Measurements from ENCODE around the gene GRB2. TPM values are rescaled to one million over a fixed set of nuclear protein-coding genes. Genes with fewer than 3 reads are reported as not detected.
A peak's percentile ranks its signal among the peaks of the same experiment; 100 is the strongest.

Gene GRB2
- total and polyA plus RNA-seq, 10 of the 15 experiments (the other 5 are each of a cell fraction or from before 2014, with no cell fraction given): 113 to 268 (median 158) TPM

GRCh38 chr17:75367312-75367711, 38.2 kb downstream of the GRB2 start:
- Histone ChIP-seq H3K4me2 (ENCODE audit: control insufficient read depth, insufficient read depth) (no peak overlapping the region), H3K79me2 (ENCODE audit: control insufficient read depth, insufficient read depth, low read length) (peaks cover 98% of the 10 kb centered on the region), H3K4me3 (no peak overlapping the region), H4K20me1 (ENCODE audit: control insufficient read depth, insufficient read depth) (peaks cover 11% of the 10 kb centered on the region), H2AFZ (ENCODE audit: control insufficient read depth, low read depth, low read length) (no peak overlapping the region), H3K9ac (ENCODE audit: control insufficient read depth, insufficient read depth, low read length) (no peak overlapping the region), H3K4me1 (ENCODE audit: control insufficient read depth, insufficient read depth, low read length) (peaks cover 55% of the 10 kb centered on the region), H3K36me3 (ENCODE audit: control insufficient read depth in 2 of 2, insufficient read depth in 2 of 2, low read length in 1 of 2) (peaks cover 0 to 10% of the 10 kb centered on the region in 2 experiments; a peak in 2 of 4 replicates), H3K27ac (ENCODE audit: control insufficient read depth, insufficient read depth) (no peak overlapping the region), H3K27me3 (replicated peaks in 1 of 2; ENCODE audit: control insufficient read depth in 2 of 2, insufficient read depth in 2 of 2, low read length in 1 of 2) (no peaks in the 10 kb centered on the region), H3K9me3 (replicated peaks; ENCODE audit: control insufficient read depth, insufficient read depth, low read length) (no peaks in the 10 kb centered on the region)
- FAIRE-seq (no peak), ATAC-seq (peak; percentile 8; the same call in 1 of the 3 replicates), DNase-seq (ENCODE audit: low read depth, low spot score) (no peak)
- SMC1A ChIA-PET (ENCODE audit: uncharacterized antibody, unreplicated experiment): interaction anchor here (1.3 to 9.8 kb wide), 8 partner anchors 14 to 78 kb away, joined by 3 to 125 read pairs (median 11); partner anchors contain the start of gene SLC25A19
- POLR2A ChIA-PET: interaction anchor here (0.7 to 4.7 kb wide), 6 partner anchors 11 to 162 kb away, joined by 3 to 25 read pairs (median 8); partner anchors contain the start of gene NUP85
- no TSS peak for BruUV-seq (replicated peaks)
- RAD21 ChIA-PET (ENCODE audit: unreplicated experiment): interaction anchor here (1.1 to 1.9 kb wide), 4 partner anchors 12 to 28 kb away, joined by 3 to 6 read pairs (median 6); no protein-coding TSS in a partner anchor
- in situ Hi-C loops (cut with MboI) (no loop called here), intact Hi-C loops (cut with micrococcal nuclease; ENCODE audit: unreplicated experiment) (loop anchor here (5.0 kb wide), 1 partner anchor 35 kb away; no protein-coding TSS in a partner anchor)
- TF ChIP-seq, protein P1, sequence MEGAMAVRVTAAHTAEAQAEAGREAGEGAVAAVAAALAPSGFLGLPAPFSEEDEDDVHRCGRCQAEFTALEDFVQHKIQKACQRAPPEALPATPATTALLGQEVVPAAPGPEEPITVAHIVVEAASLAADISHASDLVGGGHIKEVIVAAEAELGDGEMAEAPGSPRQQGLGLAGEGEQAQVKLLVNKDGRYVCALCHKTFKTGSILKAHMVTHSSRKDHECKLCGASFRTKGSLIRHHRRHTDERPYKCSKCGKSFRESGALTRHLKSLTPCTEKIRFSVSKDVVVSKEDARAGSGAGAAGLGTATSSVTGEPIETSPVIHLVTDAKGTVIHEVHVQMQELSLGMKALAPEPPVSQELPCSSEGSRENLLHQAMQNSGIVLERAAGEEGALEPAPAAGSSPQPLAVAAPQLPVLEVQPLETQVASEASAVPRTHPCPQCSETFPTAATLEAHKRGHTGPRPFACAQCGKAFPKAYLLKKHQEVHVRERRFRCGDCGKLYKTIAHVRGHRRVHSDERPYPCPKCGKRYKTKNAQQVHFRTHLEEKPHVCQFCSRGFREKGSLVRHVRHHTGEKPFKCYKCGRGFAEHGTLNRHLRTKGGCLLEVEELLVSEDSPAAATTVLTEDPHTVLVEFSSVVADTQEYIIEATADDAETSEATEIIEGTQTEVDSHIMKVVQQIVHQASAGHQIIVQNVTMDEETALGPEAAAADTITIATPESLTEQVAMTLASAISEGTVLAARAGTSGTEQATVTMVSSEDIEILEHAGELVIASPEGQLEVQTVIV (IDR thresholded peaks at IDR 0.05; ENCODE audit: borderline replicate concordance, partially characterized antibody): no peak
- TF ChIP-seq HSF1 (IDR thresholded peaks at IDR 0.05; ENCODE audit: low read depth, low read length) (no peak), BMI1 (IDR thresholded peaks at IDR 0.05; ENCODE audit: borderline replicate concordance) (no peak), MEF2A (IDR thresholded peaks at IDR 0.05; ENCODE audit: insufficient read depth, low read depth, low read length) (no peak), NFXL1 (IDR thresholded peaks at IDR 0.05; ENCODE audit: borderline replicate concordance) (no peak), POLR2AphosphoS5 (IDR thresholded peaks at IDR 0.05; ENCODE audit: low read length) (no peak; the same call in 1 of the 2 replicates), ZNF207 (IDR thresholded peaks at IDR 0.05; ENCODE audit: borderline replicate concordance) (no peak), EGR1 (IDR thresholded peaks at IDR 0.05; ENCODE audit: borderline replicate concordance in 1 of 2, low read depth in 2 of 2, low read length in 2 of 2) (no peak), RAD51 (IDR thresholded peaks at IDR 0.05) (no peak)
- TF ChIP-seq, protein P2, sequence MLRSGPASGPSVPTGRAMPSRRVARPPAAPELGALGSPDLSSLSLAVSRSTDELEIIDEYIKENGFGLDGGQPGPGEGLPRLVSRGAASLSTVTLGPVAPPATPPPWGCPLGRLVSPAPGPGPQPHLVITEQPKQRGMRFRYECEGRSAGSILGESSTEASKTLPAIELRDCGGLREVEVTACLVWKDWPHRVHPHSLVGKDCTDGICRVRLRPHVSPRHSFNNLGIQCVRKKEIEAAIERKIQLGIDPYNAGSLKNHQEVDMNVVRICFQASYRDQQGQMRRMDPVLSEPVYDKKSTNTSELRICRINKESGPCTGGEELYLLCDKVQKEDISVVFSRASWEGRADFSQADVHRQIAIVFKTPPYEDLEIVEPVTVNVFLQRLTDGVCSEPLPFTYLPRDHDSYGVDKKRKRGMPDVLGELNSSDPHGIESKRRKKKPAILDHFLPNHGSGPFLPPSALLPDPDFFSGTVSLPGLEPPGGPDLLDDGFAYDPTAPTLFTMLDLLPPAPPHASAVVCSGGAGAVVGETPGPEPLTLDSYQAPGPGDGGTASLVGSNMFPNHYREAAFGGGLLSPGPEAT (IDR thresholded peaks at IDR 0.05; ENCODE audit: low read depth): no peak
- CTCF ChIA-PET: interaction anchor here (1.1 to 1.8 kb wide), 7 partner anchors 11 to 97 kb away, joined by 3 to 7 read pairs (median 4); partner anchors contain the start of gene MIF4GD
- WGBS (ENCODE audit: insufficient coverage, insufficient replicate concordance, low lambda C conversion rate, missing lambda C conversion rate): 22% methylated on average over 1 of the region's 1 CpG

All from GM12878 (cell line).